Tibial nerve (tissue), 4 donors: ENCODE measurements around the gene ZC3H12C. TPM values are rescaled to one million over a fixed set of nuclear protein-coding genes. Genes with fewer than 3 reads are reported as not detected.

Experiments
- DNase-seq, 2 donors: peaks; one replicate each; pipeline ENCODE4 v3.0.0-alpha.2; 2019; ENCODE audit warnings: low spot score in 2 of 2
- H3K27ac ChIP-seq, 4 donors: fragments of 200-600 bp; sonication (generic) in 3 of 4; one replicate each; pipeline ENCODE4 v1.5.1; 2017 to 2019; ENCODE audit warnings: mild to moderate bottlenecking in 1 of 4
- H3K27me3 ChIP-seq, 2 donors: fragments of 200-600 bp; sonication (generic) in 1 of 2; one replicate each; pipeline versions ENCODE4 v1.5.1 to v1.6.0; 2017 to 2019
- H3K36me3 ChIP-seq, 3 donors: fragments of 200-600 bp; sonication (generic); one replicate each; pipeline ENCODE4 v1.5.1; 2018 to 2019
- H3K4me1 ChIP-seq, 4 donors: fragments of 200-600 bp; sonication (generic) in 3 of 4; one replicate each; pipeline ENCODE4 v1.5.1; 2017 to 2019
- H3K4me3 ChIP-seq, 4 donors: fragments of 200-600 bp; sonication (generic) in 3 of 4; one replicate each; pipeline ENCODE4 v1.5.1; 2017 to 2019; ENCODE audit warnings: mild to moderate bottlenecking in 1 of 4, moderate library complexity in 1 of 4
- H3K9me3 ChIP-seq, 4 donors: fragments of 200-600 bp; sonication (generic) in 3 of 4; one replicate each; pipeline ENCODE4 v1.5.1; 2017 to 2019
- CTCF ChIP-seq, 5 experiments: fragments of 200-600 bp in 3 of 5; fragments of 450-650 bp in 2 of 5; sonication (generic) in 3 of 5; IDR thresholded peaks; one replicate each; pipeline ENCODE4 v1.5.1; 2016 to 2019; ENCODE audit warnings: antibody characterized with exemption in 5 of 5, mild to moderate bottlenecking in 3 of 5, moderate library complexity in 2 of 5
- EP300 ChIP-seq, 2 donors: sonication (generic); formaldehyde crosslinking; IDR thresholded peaks; one replicate each; pipeline ENCODE4 v1.6.1; 2017; ENCODE audit warnings: antibody characterized with exemption in 2 of 2, mild to moderate bottlenecking in 1 of 2
- POLR2A ChIP-seq, 2 donors: fragments of 450-650 bp; IDR thresholded peaks; one replicate each; pipeline ENCODE4 v1.6.1; 2017; ENCODE audit warnings: antibody characterized with exemption in 2 of 2, mild to moderate bottlenecking in 2 of 2, moderate library complexity in 2 of 2
- WGBS, 2 donors: methylation state at CpG; one replicate each; pipeline ENCODE4 v1.1.5; 2018; 5-methylcytosine and 5-hydroxymethylcytosine counted together
- total RNA-seq, 4 donors: library from RNA; depleted of rRNA; stranded (reverse); fragments of >200 nt; gene quantifications; one replicate each; pipeline ENCODE4 v1.1.0, GENCODE V29; 2016

Gene ZC3H12C
- total RNA-seq, 4 donors from 2014 or later, result 15.9 to 26.0 (median 19.4) TPM

- Histone ChIP-seq H3K9me3 (no peaks in the 10 kb centered on the region), H3K4me1 (peaks cover 0 to 23% (median 0%) of the 10 kb centered on the region in 4 donors), H3K27me3 (no peaks in the 10 kb centered on the region), H3K27ac (no peak overlapping the region), H3K4me3 (no peak overlapping the region), H3K36me3 (peaks cover 0 to 30% (median 0%) of the 10 kb centered on the region in 3 donors)
- TF ChIP-seq EP300 (IDR thresholded peaks at IDR 0.05) (no peak), POLR2A (IDR thresholded peaks at IDR 0.05) (no peak), CTCF (IDR thresholded peaks at IDR 0.05) (no peak)
- no peak for DNase-seq
- 82 to 95% methylated on average over 4 of the region's 4 CpGs for WGBS, 2 donors
These were observed 63.3 kb downstream of the ZC3H12C start for GRCh38 chr11:110156503-110156902.

- Histone ChIP-seq H3K4me1 (peaks cover 0 to 3% (median 0%) of the 10 kb centered on the region in 4 donors), H3K27ac (no peak overlapping the region), H3K4me3 (no peak overlapping the region), H3K36me3 (peaks cover 0 to 47% (median 0%) of the 10 kb centered on the region in 3 donors), H3K9me3 (no peaks in the 10 kb centered on the region), H3K27me3 (no peaks in the 10 kb centered on the region)
- no peak for DNase-seq
- WGBS, 2 donors, result 86 to 89% methylated on average over 9 of the region's 9 CpGs
- no peak for TF ChIP-seq POLR2A (IDR thresholded peaks at IDR 0.05)
- no peak for TF ChIP-seq CTCF (IDR thresholded peaks at IDR 0.05)
- TF ChIP-seq EP300 (IDR thresholded peaks at IDR 0.05), result no peak
These were observed 65.4 kb downstream of the ZC3H12C start for GRCh38 chr11:110158317-110159200.

GRCh38 chr11:110159476-110159875 lies 66.3 kb downstream of the ZC3H12C start:
- Histone ChIP-seq H3K9me3 (no peaks in the 10 kb centered on the region), H3K27me3 (no peaks in the 10 kb centered on the region), H3K36me3 (peaks cover 0 to 56% (median 0%) of the 10 kb centered on the region in 3 donors), H3K4me3 (no peak overlapping the region), H3K27ac (no peak overlapping the region), H3K4me1 (no peaks in the 10 kb centered on the region)
- no peak for DNase-seq
- 76 to 93% methylated on average over 1 of the region's 1 CpG for WGBS, 2 donors
- TF ChIP-seq POLR2A (IDR thresholded peaks at IDR 0.05) (no peak), EP300 (IDR thresholded peaks at IDR 0.05) (no peak), CTCF (IDR thresholded peaks at IDR 0.05) (no peak)

- Histone ChIP-seq H3K4me3 (no peak overlapping the region), H3K27ac (no peak overlapping the region), H3K9me3 (no peaks in the 10 kb centered on the region), H3K27me3 (no peaks in the 10 kb centered on the region), H3K4me1 (no peaks in the 10 kb centered on the region), H3K36me3 (peaks cover 0 to 61% (median 0%) of the 10 kb centered on the region in 3 donors)
- 67 to 71% methylated on average over 3 of the region's 3 CpGs for WGBS, 2 donors
- TF ChIP-seq CTCF (IDR thresholded peaks at IDR 0.05) (no peak), EP300 (IDR thresholded peaks at IDR 0.05) (no peak), POLR2A (IDR thresholded peaks at IDR 0.05) (no peak)
- DNase-seq, result no peak
These were observed 66.8 kb downstream of the ZC3H12C start for GRCh38 chr11:110160016-110160415.

GRCh38 chr11:110160437-110160836 lies 67.2 kb downstream of the ZC3H12C start:
- Histone ChIP-seq H3K4me1 (no peaks in the 10 kb centered on the region), H3K9me3 (no peaks in the 10 kb centered on the region), H3K27ac (no peak overlapping the region), H3K36me3 (peaks cover 0 to 66% (median 0%) of the 10 kb centered on the region in 3 donors), H3K4me3 (no peak overlapping the region), H3K27me3 (no peaks in the 10 kb centered on the region)
- no peak for DNase-seq
- TF ChIP-seq POLR2A (IDR thresholded peaks at IDR 0.05), result no peak
- no peak for TF ChIP-seq CTCF (IDR thresholded peaks at IDR 0.05)
- TF ChIP-seq EP300 (IDR thresholded peaks at IDR 0.05), result no peak
- 57 to 63% methylated on average over 2 of the region's 2 CpGs for WGBS, 2 donors
